ENCODE measurements around the gene AQP12A.

AQP12A gene

DNA sequence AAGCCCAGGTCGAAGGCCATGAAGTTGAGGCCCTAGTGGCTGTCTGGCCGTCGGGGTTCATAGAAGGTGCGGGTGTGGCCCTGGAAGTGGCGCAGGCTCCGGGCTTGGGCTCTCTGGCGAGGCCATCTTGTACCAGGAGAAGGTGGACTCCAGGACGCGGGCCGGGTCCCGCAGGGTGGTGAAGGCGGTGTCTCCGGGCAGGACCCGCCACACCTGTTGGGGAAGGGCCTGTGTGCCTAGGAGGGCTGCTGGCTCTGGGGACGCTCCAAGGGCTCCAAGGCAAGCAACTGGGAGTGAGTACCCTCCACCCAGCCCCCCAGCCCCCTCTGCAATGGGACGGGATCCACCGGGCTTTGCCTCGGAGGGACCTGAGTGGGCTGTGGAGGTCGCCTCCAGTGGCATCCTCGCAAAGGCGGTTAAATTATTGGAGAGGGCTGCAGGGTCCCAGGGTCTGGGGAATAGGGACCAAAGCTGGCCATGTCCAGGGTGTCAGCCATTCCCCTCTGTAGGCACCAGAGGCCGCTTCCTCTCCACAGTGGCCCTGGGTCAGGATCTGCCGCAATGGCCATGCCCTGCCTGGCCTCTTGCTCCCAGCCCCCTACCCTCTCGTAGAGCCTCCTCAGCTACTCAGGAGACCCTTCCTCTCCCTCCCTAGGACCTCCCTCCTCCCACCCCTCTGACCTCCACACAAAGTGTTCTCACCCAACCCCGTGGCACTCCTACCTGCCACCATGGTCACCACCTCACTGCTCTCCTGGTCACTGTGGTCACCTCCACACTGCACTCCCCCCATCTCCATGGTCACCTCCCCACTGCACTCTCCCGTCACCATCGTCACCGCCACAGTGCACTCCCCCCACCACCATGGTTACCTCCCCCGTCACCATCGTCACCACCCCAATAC lies 10.3 kb downstream of the AQP12A start:
- DNase-seq (ENCODE audit: insufficient read length, low spot score): no peak
- TF ChIP-seq, protein P1, sequence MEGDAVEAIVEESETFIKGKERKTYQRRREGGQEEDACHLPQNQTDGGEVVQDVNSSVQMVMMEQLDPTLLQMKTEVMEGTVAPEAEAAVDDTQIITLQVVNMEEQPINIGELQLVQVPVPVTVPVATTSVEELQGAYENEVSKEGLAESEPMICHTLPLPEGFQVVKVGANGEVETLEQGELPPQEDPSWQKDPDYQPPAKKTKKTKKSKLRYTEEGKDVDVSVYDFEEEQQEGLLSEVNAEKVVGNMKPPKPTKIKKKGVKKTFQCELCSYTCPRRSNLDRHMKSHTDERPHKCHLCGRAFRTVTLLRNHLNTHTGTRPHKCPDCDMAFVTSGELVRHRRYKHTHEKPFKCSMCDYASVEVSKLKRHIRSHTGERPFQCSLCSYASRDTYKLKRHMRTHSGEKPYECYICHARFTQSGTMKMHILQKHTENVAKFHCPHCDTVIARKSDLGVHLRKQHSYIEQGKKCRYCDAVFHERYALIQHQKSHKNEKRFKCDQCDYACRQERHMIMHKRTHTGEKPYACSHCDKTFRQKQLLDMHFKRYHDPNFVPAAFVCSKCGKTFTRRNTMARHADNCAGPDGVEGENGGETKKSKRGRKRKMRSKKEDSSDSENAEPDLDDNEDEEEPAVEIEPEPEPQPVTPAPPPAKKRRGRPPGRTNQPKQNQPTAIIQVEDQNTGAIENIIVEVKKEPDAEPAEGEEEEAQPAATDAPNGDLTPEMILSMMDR (IDR thresholded peaks at IDR 0.05; ENCODE audit: insufficient read depth, missing control alignments): no peak
- no peak for FAIRE-seq

DNA sequence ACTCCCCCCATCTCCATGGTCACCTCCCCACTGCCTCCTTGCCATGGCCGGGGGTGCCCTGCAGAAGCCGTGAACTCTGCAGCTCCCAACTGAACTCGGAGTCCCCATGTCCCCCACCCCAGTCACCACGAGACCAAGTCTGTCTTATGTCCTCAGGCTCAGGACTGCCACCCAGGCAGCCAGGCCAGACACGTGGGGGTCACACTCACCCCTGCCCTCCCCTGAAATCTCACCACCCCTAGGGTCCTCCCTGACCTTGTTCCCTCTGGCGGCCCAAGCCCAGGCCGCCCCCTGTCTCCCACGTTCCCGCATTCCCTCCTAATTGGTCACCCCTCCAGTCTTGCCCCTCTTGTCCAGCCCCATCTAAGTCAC lies 11.0 kb downstream of the AQP12A start:
- TF ChIP-seq, protein P1 (IDR thresholded peaks at IDR 0.05; ENCODE audit: insufficient read depth, missing control alignments): no peak
- no peak for DNase-seq (ENCODE audit: insufficient read length, low spot score)
- no peak for FAIRE-seq

DNA sequence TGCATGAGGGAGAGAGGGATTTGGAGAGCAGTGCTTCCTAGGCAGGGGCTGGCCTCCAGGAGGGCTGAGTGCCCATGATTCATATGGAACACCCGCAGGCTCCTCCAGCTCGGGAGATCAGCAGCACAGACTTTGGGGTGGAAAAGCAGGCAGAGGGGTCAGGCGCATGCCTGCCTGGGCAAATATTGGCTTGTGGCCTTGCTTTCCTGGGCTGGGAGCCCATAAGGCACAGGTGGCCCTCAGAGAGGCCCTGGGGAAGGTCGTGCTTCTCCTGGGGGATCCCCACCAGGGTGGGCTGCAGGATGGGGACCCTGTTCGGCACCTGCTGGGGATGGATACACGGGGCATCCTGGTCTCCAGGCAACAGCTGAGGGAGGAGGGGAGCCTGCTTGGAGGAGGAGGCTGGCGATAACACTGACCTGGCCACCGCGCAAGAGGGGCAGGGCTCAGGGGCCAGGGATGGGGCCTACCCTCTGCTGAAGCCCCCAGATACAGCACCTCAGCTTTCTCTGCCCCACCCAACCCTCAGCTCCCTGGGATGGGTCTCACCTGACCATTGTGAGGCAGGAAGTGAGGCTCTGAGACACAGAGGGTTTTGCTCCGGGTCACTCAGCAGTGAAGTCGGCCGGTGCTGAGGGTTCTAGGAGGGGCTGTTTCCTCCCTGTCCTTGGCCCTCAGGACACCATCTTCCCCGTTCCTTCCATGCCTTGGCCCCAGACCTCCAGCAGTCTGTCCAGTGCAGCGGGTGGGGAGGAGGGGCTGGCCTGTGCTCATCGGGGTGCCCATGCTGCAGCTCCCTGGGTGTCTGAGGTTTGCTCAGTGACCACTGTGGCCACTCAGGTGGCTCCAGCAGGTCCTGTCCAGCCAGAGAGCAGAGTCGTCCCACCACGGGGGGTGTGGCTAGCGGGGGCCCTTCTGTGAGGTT lies 12.0 kb downstream of the AQP12A start:
- DNase-seq (ENCODE audit: insufficient read length, low spot score) (no peak), FAIRE-seq (no peak)
- TF ChIP-seq, protein P1 (IDR thresholded peaks at IDR 0.05; ENCODE audit: insufficient read depth, missing control alignments): no peak

DNA sequence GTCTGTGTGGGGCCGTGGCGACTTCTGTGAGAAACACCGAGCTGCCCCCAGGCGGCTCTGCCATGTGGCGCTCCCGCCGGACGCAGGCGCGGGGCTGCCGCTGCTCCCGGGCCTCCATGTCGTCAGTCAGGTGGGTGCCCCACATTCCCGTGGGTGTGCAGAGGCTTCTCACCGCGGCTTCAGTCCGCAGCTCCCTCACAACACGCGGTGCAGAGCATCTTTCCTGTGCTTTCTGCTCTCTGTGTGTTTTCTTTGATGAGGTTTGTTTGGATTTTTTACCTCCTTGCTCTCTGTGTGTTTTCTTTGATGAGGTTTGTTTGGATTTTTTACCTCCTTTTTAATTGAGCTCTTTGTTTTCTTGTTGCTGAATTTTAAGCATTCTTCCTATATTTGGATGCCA lies 13.0 kb downstream of the AQP12A start:
- no peak for DNase-seq (ENCODE audit: insufficient read length, low spot score)
- FAIRE-seq: no peak
- TF ChIP-seq, protein P1 (IDR thresholded peaks at IDR 0.05; ENCODE audit: insufficient read depth, missing control alignments): no peak

DNA sequence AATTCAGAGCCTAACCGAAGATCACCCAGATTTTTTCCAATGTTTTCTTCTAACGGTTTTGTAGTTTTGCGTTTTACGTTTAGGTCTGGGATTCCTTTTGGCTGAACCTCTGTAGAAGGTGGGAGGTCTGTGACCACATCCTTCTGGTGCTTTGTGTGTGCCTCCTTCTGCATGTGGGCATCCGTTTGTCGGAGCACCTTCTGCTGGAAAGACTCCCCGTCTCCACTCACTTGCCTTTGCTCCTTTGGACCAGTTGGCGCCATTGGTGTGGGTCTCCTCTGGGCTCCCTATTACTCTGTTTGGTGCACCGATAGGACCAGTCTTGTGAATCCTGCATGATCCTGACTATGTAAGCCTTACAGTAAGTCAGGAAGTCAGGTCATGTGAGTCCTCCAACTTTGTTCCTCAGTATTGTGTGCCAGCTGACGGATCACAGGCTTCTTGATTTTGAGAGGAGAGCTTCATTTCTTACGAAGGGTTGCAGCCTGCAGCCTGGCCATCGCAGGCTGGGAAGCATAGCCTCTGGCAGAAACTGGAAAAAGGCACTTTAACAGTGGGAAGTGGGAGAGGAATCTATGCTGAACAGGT lies 13.6 kb downstream of the AQP12A start:
- DNase-seq (ENCODE audit: insufficient read length, low spot score): no peak
- no peak for FAIRE-seq
- TF ChIP-seq, protein P1 (IDR thresholded peaks at IDR 0.05; ENCODE audit: insufficient read depth, missing control alignments): no peak

DNA sequence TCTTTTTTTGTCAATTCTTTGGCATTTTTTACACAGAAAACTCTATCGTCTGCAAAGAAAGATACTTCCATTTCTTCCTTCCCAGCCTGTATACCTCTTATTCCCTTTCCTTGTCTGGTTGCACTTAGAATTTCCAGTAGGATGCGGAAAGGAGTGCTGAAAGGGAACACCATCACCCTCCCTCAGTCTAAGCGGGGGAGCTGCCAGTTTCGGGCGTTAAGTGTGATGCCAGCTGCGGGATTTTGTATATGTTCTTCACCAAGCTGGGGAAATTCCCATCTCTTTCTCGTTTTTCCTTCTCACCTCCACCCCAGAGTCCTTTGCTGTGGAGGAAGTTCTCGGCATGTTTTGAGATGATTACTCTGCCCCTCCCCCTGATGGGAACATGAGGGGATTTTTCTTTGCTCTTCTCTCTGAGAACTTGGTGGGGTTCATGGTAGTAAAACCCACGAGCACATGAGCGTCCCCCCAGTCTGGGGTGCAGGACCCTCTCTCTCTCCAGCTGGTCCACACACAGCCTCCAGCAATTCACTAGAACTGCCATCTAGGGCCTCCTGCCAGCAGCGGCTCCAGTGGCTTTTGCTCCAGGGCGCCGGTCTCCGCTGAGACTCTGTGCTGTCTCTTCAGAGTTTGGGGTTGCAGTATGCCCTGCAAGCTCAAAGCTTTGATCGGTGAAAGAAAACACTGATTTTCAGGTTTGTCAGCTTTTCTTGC lies 15.5 kb downstream of the AQP12A start:
- TF ChIP-seq, protein P1 (IDR thresholded peaks at IDR 0.05; ENCODE audit: insufficient read depth, missing control alignments): no peak
- FAIRE-seq (no peak), DNase-seq (ENCODE audit: insufficient read length, low spot score) (no peak)

Measured in D721Med (cell line).